MM.1S (cell line): ENCODE data around the gene RASAL2.

Source experiments
- DNase-seq: peaks from one replicate; pipeline ENCODE4 v3.0.0-alpha.2; 2015
- H2AFZ ChIP-seq: fragments of 300-600 bp; sonication (generic); 2 replicates; pipeline ENCODE4 v1.6.0; 2016; ENCODE audit warnings: antibody characterized with exemption, low read length
- H3F3A ChIP-seq: fragments of 300-600 bp; sonication (generic); 2 replicates; pipeline ENCODE4 v1.6.1; 2016; ENCODE audit warnings: mild to moderate bottlenecking, antibody characterized with exemption, low read length, moderate library complexity, mixed read lengths; ENCODE audit not compliant: insufficient read depth
- H3K27ac ChIP-seq: fragments of 300-600 bp; sonication (generic); 2 replicates; pipeline ENCODE4 v1.5.1; 2016; ENCODE audit warnings: mild to moderate bottlenecking, low read length
- H3K27me3 ChIP-seq: fragments of 300-600 bp; sonication (generic); replicated peaks from 2 replicates; pipeline ENCODE4 v1.6.0; 2016; ENCODE audit warnings: low read length; ENCODE audit not compliant: insufficient read depth
- H3K36me3 ChIP-seq: fragments of 300-600 bp; sonication (generic); replicated peaks from 2 replicates; pipeline ENCODE4 v1.6.1; 2016; ENCODE audit warnings: mild to moderate bottlenecking, low read length, mixed read lengths; ENCODE audit not compliant: insufficient read depth
- H3K4me1 ChIP-seq: fragments of 300-600 bp; sonication (generic); 2 replicates; pipeline ENCODE4 v1.6.1; 2016; ENCODE audit warnings: low read length, mixed read lengths
- H3K4me2 ChIP-seq: fragments of 300-600 bp; sonication (generic); 2 replicates; pipeline ENCODE4 v1.6.0; 2016; ENCODE audit warnings: low read depth, low read length
- H3K4me3 ChIP-seq: fragments of 300-600 bp; sonication (generic); 2 replicates; pipeline ENCODE4 v1.5.1; 2016; ENCODE audit warnings: low read length, mixed read lengths
- H3K79me2 ChIP-seq: fragments of 300-600 bp; sonication (generic); 2 replicates; pipeline ENCODE4 v1.6.1; 2016; ENCODE audit warnings: mixed run types, low read length, mixed read lengths
- H3K9ac ChIP-seq: fragments of 300-600 bp; sonication (generic); 2 replicates; pipeline ENCODE4 v1.6.1; 2016; ENCODE audit warnings: low read length, mixed read lengths
- H3K9me2 ChIP-seq: fragments of 300-600 bp; sonication (generic); replicated peaks from 2 replicates; pipeline ENCODE4 v1.6.1; 2016; ENCODE audit warnings: mild to moderate bottlenecking, low read length, mixed read lengths; ENCODE audit not compliant: insufficient read depth
- H3K9me3 ChIP-seq: fragments of 300-600 bp; sonication (generic); replicated peaks from 2 replicates; pipeline ENCODE4 v1.6.1; 2016; ENCODE audit warnings: mild to moderate bottlenecking, low read length, mixed read lengths; ENCODE audit not compliant: insufficient read depth
- H4K20me1 ChIP-seq: fragments of 300-600 bp; sonication (generic); 2 replicates; pipeline ENCODE4 v1.6.1; 2016; ENCODE audit warnings: mild to moderate bottlenecking, low read length, moderate library complexity, mixed read lengths; ENCODE audit not compliant: insufficient read depth
- CTCF ChIP-seq: fragments of 300-600 bp; sonication (generic); IDR thresholded peaks from 2 replicates; pipeline ENCODE4 v1.5.1; 2016; ENCODE audit warnings: antibody characterized with exemption, low read length, mixed read lengths
- EZH2 ChIP-seq: fragments of 300-600 bp; sonication (generic); optimal IDR thresholded peaks from 2 replicates; pipeline ENCODE3; 2017; ENCODE audit warnings: low read depth, mild to moderate bottlenecking, antibody characterized with exemption, low read length, mixed read lengths
- EZH2phosphoT487 ChIP-seq: fragments of 300-600 bp; sonication (generic); IDR thresholded peaks from 2 replicates; pipeline ENCODE4 v1.6.1; 2018; ENCODE audit warnings: antibody characterized with exemption, low read length

Gene RASAL2

GRCh38 chr1:178417858-178418257 lies 324.0 kb downstream of the RASAL2 start:
- no peak overlapping the region for H3K4me3 ChIP-seq
- H3K9me3 ChIP-seq: no peaks in the 10 kb centered on the region
- no peaks in the 10 kb centered on the region for H3K36me3 ChIP-seq
- no peak overlapping the region for H3K9ac ChIP-seq
- H3K4me1 ChIP-seq: peaks cover 19% of the 10 kb centered on the region
- 0 out of 2 replicates have a peak overlapping the region, but pooled peaks have one; percentile 32 for H3K4me2 ChIP-seq
- no peaks in the 10 kb centered on the region for H3F3A ChIP-seq
- no peaks in the 10 kb centered on the region for H3K9me2 ChIP-seq
- TF ChIP-seq EZH2phosphoT487 (no peak), EZH2 (no peak), CTCF (no peak)
- no peak overlapping the region for H3K27ac ChIP-seq
- H3K27me3 ChIP-seq: no peaks in the 10 kb centered on the region
- no peak for DNase-seq
- no peak overlapping the region for H2AFZ ChIP-seq
- no peaks in the 10 kb centered on the region for H4K20me1 ChIP-seq
- H3K79me2 ChIP-seq: no peaks in the 10 kb centered on the region

- peak overlapping the region; percentile 15; the same call in 1 of the 2 replicates for H3K27ac ChIP-seq
- H2AFZ ChIP-seq: 0 out of 2 replicates have a peak overlapping the region, but pooled peaks have one; percentile 42
- H3K79me2 ChIP-seq: no peaks in the 10 kb centered on the region
- H3K4me1 ChIP-seq: peaks cover 16% of the 10 kb centered on the region
- H3K4me3 ChIP-seq: no peak overlapping the region
- no peaks in the 10 kb centered on the region for H3F3A ChIP-seq
- H3K9me2 ChIP-seq: no peaks in the 10 kb centered on the region
- H3K27me3 ChIP-seq: no peaks in the 10 kb centered on the region
- no peaks in the 10 kb centered on the region for H4K20me1 ChIP-seq
- H3K9me3 ChIP-seq: no peaks in the 10 kb centered on the region
- DNase-seq: peak; percentile 46
- no peaks in the 10 kb centered on the region for H3K36me3 ChIP-seq
- peak overlapping the region; percentile 32; the same call in 1 of the 2 replicates for H3K4me2 ChIP-seq
- H3K9ac ChIP-seq: no peak overlapping the region
- TF ChIP-seq CTCF: no peak
- no peak for TF ChIP-seq EZH2
- TF ChIP-seq EZH2phosphoT487: no peak
Observed at GRCh38 chr1:178418284-178418955, 324.5 kb downstream of the RASAL2 start.

- H3F3A ChIP-seq: no peaks in the 10 kb centered on the region
Observed at GRCh38 chr1:178434360-178434759, 340.5 kb downstream of the RASAL2 start.

More at GRCh38 chr1:178434360-178434759, 340.5 kb downstream of the RASAL2 start:
- H2AFZ ChIP-seq: no peak overlapping the region
- H3K79me2 ChIP-seq: no peaks in the 10 kb centered on the region
- H3K27ac ChIP-seq: no peak overlapping the region
- no peaks in the 10 kb centered on the region for H3K4me1 ChIP-seq
- H3K9me2 ChIP-seq: no peaks in the 10 kb centered on the region
- H3K9me3 ChIP-seq: no peaks in the 10 kb centered on the region
- H3K36me3 ChIP-seq: no peaks in the 10 kb centered on the region
- H3K9ac ChIP-seq: no peak overlapping the region
- H3K4me2 ChIP-seq: no peak overlapping the region
- DNase-seq: no peak
- no peaks in the 10 kb centered on the region for H3K27me3 ChIP-seq
- no peak overlapping the region for H3K4me3 ChIP-seq
- TF ChIP-seq CTCF (no peak), EZH2phosphoT487 (no peak), EZH2 (no peak)
- no peaks in the 10 kb centered on the region for H4K20me1 ChIP-seq
